ENCODE data around the gene SCPEP1. TPM values are rescaled to one million over a fixed set of nuclear protein-coding genes. Genes with fewer than 3 reads are reported as not detected.

SCPEP1 gene
- total RNA-seq, 2 donors from 2014 or later = 71.8 to 85.0 TPM

DNA sequence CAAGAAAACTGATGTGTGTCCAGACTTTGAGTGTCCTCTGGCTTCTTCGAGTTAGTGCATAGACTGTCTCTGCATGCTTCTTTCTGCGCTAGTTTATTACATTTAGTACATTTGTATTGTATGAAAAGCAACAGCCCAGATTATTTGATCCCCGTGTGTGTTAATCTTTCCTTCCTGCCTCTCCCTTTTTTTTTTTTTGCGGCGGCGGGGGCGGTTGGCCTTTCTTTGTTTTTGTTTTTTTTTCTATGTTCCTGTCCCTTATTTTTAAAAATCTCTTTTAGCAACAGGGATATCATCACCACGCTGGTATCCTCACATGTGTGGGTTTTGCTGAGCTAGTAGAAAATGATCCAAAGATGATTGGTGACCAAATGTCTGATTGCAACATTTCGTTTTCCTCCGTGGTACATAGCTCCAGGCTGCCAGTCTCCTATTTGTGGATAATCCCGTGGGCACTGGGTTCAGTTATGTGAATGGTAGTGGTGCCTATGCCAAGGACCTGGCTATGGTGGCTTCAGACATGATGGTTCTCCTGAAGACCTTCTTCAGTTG is 9.4 kb downstream of the SCPEP1 start:
- DNase-seq (ENCODE audit: low spot score) = no peak
- intact Hi-C loops (cut with DNase I) = no loop called here

DNA sequence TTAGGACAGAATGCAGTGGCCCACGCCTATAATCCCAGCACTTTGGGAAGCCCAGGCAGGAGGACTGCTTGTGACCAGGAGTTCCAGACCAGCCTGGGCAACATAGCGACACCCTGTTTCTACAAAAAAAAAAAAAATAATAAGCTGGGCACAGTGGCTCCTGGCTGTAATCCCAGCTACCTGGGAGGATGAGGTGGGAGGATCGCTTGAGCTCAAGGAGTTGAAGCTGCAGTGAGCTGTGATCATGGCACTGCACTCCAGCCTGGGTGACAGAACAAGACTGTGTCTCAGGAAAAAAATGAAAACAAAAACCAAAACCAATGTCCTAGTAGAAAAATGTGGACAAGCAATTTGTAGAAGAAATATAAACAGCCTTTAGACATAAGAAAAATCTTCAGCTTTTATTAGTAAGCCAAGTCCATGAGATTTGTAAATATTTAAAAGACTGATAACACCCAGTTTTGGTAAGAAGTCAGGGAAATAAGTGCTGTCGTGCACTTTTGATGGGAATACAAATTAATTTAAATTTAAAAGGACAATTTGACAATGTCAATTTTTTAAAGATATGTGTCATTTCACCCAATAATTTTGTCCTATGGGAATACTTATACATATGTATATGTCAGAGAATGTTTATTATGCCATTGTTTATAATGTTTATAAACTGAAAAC is 11.1 kb downstream of the SCPEP1 start:
- intact Hi-C loops (cut with DNase I) = no loop called here
- DNase-seq (ENCODE audit: low spot score) = no peak

DNA sequence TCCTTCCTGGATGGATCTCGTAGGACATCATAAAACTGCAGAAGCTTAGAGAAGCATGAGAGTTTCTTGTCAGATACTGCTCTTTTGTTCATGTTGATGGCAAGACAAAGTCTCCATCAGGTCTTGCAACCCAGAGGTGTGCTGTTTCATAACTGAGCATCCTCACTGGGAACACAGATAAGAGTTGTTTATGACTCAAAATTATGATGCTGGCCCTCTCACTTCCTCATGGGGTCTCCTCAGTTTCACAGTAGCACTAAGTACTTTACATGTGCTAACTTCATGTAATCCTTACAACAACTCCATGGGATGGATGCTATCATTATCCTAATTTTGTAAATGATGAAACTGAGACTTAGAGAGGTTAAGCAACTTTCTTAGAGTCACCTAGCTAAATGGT is 14.4 kb downstream of the SCPEP1 start:
- intact Hi-C loops (cut with DNase I) = no loop called here
- no peak for DNase-seq (ENCODE audit: low spot score)

DNA sequence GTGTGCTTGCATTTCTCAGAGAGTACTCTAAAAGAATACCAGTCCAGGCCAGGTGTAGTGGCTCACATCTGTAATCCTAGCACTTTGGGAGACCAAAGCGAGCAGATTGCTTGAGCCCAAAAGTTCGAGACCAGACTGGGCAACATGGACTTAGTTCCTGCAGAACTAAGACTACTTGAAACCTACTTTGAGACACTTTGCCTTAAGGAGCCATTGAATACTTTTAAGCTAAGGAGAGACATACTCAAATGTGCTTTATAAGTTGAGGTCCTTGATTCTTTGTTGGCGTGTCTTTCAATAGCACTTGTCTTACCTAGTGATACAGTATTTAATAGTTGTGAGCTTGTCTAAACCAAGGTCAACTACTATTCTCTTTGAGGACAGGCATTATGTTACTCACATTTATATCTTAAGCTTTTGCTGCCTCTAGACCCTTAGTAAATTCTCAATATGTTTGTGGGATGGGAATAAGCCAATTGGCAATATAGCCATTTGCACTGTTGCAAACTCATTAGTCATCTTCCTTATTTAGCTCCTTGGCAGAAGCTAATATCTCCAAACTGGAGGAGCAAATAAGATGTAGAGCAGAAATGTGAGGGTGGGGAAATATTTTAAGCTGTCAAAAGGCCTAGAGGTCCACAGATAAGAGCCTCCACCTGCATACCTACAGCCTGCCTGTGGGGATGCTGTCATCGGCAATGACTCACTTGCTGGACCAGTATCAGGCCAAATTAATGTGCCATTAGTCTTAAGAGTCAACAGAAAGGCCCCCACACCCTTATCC is 16.3 kb downstream of the SCPEP1 start:
- intact Hi-C loops (cut with DNase I) = no loop called here
- DNase-seq (ENCODE audit: low spot score) = no peak

DNA sequence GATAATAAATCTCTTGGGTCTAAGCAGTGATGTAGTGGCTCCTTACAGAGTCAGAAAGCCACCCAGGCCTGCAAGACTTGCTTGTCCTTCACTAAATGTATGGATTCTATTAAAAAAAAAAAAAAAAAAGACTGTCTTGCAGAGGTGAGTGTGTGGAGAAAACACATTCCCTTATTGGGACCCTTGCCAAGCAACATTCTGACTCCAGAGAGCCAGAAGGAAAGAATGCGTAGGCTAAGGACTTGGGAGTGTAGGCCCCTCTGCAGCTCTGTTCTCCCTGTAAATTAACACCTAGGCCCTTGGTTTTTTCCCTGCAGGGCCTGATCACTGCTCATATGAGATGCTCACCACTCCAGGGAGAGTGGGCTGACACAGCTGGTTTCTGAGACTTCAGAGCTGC is 17.8 kb downstream of the SCPEP1 start:
- intact Hi-C loops (cut with DNase I) = no loop called here
- DNase-seq (ENCODE audit: low spot score) = no peak

DNA sequence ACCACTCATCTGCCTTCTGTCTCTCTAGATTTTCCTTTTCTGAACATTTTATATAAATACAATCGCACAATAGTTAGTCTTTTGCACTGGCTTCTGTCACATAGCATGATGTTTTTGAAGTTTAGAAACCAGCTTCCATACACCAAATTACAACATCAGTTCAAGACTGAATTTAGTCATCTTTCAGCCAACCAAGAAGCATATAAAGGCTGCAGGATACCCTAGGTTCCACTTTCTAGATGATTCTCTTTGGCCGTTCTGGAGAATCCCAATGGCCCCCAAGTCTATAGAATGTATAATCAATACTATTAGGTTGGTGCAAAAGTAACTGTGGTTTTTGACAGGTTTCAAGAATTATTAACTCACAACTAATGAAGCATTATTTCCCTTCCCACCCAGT is 19.4 kb downstream of the SCPEP1 start:
- intact Hi-C loops (cut with DNase I) = no loop called here
- DNase-seq (ENCODE audit: low spot score) = no peak

DNA sequence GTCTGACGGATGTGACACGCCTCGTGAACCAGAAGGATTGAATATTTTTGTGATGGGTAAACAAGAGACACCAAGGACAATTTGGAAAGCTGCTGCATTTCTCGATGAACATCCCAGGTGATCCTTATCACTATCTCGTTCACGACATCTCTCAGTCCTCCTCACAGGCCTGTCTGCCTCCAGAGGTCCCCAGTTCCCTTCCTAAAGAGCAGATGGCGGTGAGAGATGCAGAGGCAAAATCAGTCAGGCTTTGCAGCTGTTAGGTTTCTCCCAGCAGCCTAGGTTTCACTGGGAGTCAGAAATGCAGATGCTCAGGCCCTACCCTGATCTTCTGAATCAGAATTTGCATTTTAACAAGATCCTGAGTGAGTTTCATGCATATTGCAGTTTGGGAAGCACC is 23.6 kb downstream of the SCPEP1 start:
- intact Hi-C loops (cut with DNase I) = loop anchor here in 1 of 2 donors (10.0 kb wide), 1 partner anchor 113 kb away; no protein-coding TSS in a partner anchor
- no peak for DNase-seq (ENCODE audit: low spot score)

DNA sequence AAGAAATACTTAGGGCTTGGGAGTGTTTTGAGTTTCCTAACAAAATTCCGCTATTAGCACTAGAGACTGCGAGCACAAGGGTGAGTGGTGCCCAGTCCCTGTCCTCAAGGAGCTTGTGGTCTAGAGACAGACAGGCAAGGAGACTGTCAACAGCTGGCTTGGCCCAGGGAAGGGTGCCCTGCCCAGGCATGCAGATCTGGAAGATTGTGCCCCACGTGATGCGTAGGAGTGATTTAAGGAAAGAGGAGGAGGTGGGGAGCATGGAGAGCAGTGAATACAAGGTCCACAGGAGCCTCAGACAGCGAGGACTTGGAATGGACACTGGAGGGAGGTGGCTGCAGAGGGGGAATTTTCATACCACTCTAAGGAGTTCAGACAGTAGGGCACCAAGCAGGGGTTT is 25.0 kb downstream of the SCPEP1 start:
- no peak for DNase-seq (ENCODE audit: low spot score)
- intact Hi-C loops (cut with DNase I) = loop anchor here in 1 of 2 donors (10.0 kb wide), 1 partner anchor 112 kb away; no protein-coding TSS in a partner anchor

DNA sequence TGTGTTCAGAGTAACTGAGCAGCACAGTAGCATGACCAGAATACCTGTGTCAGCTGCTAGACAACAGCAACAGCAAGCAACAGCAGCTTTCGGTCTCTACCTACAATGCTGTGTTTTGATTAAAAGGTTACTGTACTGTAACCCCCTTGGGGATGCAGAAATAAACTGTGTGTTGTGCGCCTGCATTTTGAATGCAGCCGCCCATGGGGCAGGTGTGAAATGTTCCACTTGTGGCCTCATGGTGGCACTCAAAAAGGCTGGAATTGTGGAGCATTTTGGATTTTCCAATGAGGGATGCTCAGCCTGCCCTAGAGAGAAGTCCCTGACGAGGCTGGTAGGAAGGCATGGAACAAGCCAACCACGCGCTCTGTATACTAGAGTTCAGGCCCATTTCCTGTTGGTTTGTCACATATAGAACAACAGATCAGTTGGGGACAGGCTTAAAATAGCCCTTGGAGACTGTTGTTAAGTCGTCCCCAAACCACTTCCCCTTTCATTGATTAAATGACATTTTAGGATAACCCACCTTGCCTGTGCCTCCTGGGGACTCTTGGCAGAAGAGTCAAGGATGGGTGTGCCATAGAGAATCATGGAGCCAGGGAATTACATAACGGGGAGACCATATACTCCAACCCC is 27.1 kb downstream of the SCPEP1 start:
- intact Hi-C loops (cut with DNase I) = loop anchor here in 1 of 2 donors (10.0 kb wide), 1 partner anchor 110 kb away; no protein-coding TSS in a partner anchor
- no peak for DNase-seq (ENCODE audit: low spot score)

DNA sequence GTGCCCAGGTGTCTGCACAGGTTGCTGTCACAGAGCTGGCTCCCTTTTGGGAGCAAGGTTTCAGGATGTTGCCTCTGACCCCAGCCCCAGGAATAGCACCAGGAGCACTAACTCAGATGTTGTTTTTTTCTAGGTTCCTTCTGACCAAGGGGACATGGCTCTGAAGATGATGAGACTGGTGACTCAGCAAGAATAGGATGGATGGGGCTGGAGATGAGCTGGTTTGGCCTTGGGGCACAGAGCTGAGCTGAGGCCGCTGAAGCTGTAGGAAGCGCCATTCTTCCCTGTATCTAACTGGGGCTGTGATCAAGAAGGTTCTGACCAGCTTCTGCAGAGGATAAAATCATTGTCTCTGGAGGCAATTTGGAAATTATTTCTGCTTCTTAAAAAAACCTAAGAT is 28.1 kb downstream of the SCPEP1 start:
- intact Hi-C loops (cut with DNase I) = loop anchor here in 1 of 2 donors (10.0 kb wide), 1 partner anchor 109 kb away; no protein-coding TSS in a partner anchor
- no peak for DNase-seq (ENCODE audit: low spot score)

DNA sequence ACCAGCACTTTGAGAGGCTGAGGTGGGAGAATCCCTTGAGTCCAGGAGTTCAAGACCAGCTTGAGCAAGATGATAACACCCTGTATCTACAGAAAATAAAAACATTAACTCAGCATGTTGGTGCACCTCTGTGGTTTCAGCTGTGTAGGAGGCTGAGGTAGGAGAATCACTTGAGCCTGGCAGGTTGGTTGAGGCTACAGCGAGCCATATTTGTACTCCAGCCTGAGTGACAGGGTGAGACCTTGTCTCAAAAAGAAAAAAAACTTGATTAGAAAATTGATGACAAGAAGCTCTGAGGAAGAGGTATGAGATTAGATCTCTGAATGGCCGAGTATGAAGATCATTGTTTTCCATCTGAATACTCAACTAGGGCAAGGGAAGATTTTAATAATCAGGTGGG is 31.0 kb downstream of the SCPEP1 start:
- intact Hi-C loops (cut with DNase I) = loop anchor here in 1 of 2 donors (10.0 kb wide), 1 partner anchor 106 kb away; no protein-coding TSS in a partner anchor
- no peak for DNase-seq (ENCODE audit: low spot score)

DNA sequence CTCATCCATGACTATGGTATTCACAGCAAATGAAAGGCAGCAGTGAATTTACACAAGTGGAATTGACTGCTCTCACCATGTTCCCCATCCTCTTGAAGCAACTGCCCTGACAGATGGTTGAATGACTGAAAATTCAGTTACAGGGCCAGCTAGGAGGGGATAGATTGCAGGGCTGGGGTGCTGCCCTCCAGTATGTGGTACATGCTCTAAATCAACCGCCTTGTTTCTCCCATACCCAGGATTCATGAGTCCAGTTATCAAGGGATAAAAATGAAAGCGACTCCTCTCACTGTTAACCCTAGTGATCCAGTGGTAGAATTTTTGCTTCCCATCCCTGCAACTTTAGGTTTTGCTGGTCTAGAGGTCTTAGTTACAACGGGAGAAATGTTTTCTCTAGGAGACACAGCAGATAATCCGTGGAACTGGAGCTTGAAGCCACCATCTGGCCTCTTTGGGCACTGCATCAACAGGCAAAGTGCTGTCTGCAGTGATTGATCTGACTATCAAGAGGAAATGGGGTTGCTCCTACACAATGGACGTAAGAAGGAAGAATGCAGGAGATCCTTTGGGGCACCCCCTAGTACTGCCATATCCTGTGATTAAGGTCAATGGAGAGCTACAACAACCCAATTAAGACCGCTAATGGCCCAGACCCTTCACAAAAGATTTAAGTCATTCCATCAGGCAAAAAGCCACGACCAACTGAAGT is 32.0 kb downstream of the SCPEP1 start:
- intact Hi-C loops (cut with DNase I) = loop anchor here in 1 of 2 donors (10.0 kb wide), 1 partner anchor 105 kb away; no protein-coding TSS in a partner anchor
- DNase-seq (ENCODE audit: low spot score) = no peak

DNA sequence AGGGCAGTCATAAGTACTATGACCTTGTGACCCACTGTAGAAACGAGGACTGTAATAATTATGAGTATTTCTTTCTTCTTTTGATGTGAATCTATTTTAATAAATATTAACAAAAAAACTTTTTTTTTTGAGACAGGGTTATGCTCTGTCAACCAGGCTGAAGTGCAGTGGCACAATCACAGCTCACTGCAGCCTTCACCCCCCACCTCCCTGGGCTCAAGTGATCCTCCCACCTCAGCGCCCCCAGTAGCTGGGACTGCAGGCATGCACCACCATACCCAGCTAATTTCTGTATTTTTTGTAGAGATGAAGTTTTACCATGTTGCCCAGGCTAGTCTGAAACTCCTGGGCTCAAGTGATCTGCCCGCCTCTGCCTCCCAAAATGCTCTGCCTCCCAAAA is 32.6 kb downstream of the SCPEP1 start:
- DNase-seq (ENCODE audit: low spot score) = no peak
- intact Hi-C loops (cut with DNase I) = no loop called here

DNA sequence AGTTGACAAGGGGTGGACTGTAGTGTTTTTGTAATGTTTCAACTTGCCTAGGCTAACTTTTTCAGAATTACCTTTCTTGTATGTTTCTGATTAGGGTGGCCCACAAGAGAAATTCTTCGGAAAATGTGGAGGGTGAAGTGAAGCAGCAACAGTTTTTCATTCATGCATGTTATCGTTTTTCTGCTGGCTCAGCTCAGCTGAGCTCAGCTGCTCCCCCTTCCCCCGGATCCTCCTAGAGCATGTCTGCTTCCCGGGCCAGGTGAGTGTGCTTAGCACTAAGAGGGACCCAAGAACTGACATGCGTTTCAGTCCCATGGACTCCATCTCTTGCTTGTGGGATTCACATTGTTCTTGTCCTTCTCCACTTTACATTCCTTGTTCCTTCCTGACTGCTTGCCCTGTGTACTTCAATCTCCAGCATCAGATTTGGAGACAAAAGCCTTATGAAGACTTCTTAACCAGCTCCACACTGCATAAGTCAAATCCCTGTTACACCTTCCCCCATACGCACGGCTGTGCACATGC is 33.6 kb downstream of the SCPEP1 start:
- intact Hi-C loops (cut with DNase I) = no loop called here
- DNase-seq (ENCODE audit: low spot score) = no peak

DNA sequence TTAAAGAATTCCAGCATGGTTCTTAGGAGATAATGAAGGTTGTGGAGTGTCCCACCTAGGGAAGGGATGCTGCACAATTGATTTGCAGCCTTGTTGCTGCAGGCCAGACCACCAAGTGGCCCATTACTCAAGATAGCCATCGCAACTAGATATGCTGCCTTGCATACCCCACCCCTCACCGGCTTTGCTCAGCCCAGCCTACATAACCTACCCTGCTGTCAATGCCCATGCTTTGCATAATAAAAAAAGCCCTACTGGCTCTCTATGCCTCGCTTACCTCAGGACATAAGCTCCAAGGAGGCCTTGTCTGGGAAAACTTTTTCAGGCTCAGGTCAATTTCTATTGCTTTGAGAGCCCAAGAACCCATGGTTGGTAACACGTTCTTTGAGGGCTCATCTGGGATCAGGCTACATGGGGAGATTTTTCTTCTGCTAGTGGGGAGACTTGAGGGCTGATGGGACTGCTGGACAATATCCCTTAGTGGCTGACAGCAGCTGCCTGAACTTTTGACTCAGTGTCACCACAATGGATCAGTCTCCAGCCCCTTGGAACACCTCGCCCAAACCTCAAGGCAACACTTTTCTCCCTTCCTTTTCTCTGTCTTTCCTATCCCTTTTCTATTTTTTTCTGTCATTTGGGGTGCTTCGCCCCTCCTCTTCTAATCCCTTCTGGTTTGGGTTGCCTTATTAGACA is 38.3 kb downstream of the SCPEP1 start:
- intact Hi-C loops (cut with DNase I) = loop anchor here in 1 of 2 donors (5.0 kb wide), 1 partner anchor 831 kb away; no protein-coding TSS in a partner anchor
- no peak for DNase-seq (ENCODE audit: low spot score)

DNA sequence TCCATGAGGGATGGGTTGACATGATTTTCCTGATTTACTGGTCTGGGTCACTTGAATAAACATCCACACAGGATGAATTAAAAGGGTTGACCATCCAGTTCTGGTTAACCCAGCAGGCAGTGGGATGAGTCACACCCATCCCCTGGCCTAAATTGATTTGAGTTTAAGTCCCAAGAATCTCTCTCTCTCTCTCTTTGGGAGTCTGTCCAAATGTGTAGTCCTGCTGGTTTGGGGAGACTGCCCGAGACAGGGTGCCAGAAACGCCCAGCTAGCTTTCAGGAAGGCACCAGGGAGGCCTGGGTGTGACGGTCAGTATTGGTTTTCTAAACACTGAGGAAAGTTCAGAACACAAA is 38.8 kb downstream of the SCPEP1 start:
- no peak for DNase-seq (ENCODE audit: low spot score)
- intact Hi-C loops (cut with DNase I) = loop anchor here in 1 of 2 donors (5.0 kb wide), 1 partner anchor 831 kb away; no protein-coding TSS in a partner anchor

DNA sequence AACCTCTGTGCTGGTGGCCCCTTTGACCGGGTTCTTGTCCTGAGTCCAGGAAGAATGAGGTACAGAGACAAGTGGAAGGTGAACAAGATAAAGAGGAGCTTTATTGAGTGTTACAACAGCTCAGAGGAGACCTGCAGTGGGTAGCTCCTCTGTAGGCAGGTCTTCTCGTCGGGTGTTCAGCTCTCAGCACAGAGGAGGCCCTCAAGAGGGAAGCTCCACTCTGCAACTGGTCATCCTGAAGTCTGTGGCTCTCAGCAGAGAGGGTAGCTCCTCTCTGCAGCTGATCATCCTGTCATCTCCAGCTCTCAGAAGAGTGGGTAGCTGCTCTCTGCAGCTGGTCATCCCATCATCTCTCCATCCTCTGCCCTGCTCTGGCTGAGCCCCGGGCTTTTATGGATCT is 39.7 kb downstream of the SCPEP1 start:
- intact Hi-C loops (cut with DNase I) = loop anchor here in 1 of 2 donors (5.0 kb wide), 1 partner anchor 830 kb away; no protein-coding TSS in a partner anchor
- DNase-seq (ENCODE audit: low spot score) = no peak

DNA sequence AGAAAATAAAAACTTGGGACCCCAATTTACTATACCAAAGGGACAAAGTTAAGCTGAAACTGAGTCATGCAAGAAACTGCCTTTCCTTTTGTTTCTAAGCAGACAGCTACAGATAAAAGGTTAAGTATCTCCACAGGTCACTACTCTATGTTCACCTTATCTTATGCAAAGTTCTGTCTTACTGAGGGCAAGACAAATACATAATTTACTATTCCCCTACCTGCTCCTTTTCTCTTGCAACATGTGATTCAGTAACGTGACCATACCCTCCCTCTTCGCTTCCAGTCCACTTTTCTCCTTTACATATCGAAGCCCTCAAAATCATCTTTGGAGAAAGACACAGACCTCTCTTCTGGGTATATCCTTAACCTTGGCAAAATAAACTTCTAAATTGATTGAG is 42.3 kb downstream of the SCPEP1 start:
- no peak for DNase-seq (ENCODE audit: low spot score)
- intact Hi-C loops (cut with DNase I) = loop anchor here in 1 of 2 donors (5.0 kb wide), 1 partner anchor 1828 kb away; no protein-coding TSS in a partner anchor
